Ovary (tissue), 9 donors: Measurements from ENCODE around the gene TRIO. TPM values are rescaled to one million over a fixed set of nuclear protein-coding genes. Genes with fewer than 3 reads are reported as not detected.

Source experiments
- DNase-seq, 5 donors: peaks; one replicate each; pipeline ENCODE4 v3.0.0-alpha.2; 2019 to 2020
- H3K27ac ChIP-seq, 2 donors: fragments of 200-600 bp; one replicate each; pipeline versions ENCODE4 v1.5.1 to v1.8.0; 2019 to 2022
- H3K27me3 ChIP-seq: fragments of 200-600 bp; one replicate; pipeline ENCODE4 v1.8.0; 2022
- H3K36me3 ChIP-seq: fragments of 200-600 bp; sonication (generic); one replicate; pipeline ENCODE4 v1.5.1; 2019
- H3K4me1 ChIP-seq: one replicate; pipeline ENCODE4 v1.8.1; 2013; ENCODE audit warnings: mild to moderate bottlenecking, moderate library complexity; ENCODE audit not compliant: insufficient read depth
- H3K4me3 ChIP-seq: fragments of 200-600 bp; sonication (generic); one replicate; pipeline ENCODE4 v1.5.1; 2017
- H3K9me3 ChIP-seq, 2 donors: fragments of 200-600 bp in 1 of 2; sonication (generic) in 1 of 2; one replicate each; pipeline versions ENCODE4 v1.5.1 to v1.8.1; 2013 to 2019; ENCODE audit warnings: mild to moderate bottlenecking in 1 of 2, moderate library complexity in 1 of 2
- CTCF ChIP-seq, 3 donors: fragments of 450-650 bp in 2 of 3; fragments of 200-600 bp in 1 of 3; IDR thresholded peaks; one replicate each; pipeline versions ENCODE4 v1.5.1 to v1.8.0; 2016 to 2022; ENCODE audit warnings: antibody characterized with exemption in 3 of 3, mild to moderate bottlenecking in 1 of 3
- EP300 ChIP-seq: sonication (generic); formaldehyde crosslinking; IDR thresholded peaks from one replicate; pipeline ENCODE4 v1.6.1; 2017; ENCODE audit warnings: antibody characterized with exemption
- POLR2A ChIP-seq: fragments of 450-650 bp; IDR thresholded peaks from one replicate; pipeline ENCODE4 v1.6.1; 2017; ENCODE audit warnings: antibody characterized with exemption, mild to moderate bottlenecking, moderate library complexity
- WGBS, 3 donors: extraction: QIAGEN DNeasy Blood & Tissue Kit in 1 of 3; methylation state at CpG; one replicate each; pipeline versions ENCODE4 v1.1.5 to v1.1.7; 2013 to 2017; 5-methylcytosine and 5-hydroxymethylcytosine counted together
- intact Hi-C, 4 donors: fragments of 100-400 bp; cut with DNase I; formaldehyde crosslinking; loops; one replicate each; pipeline versions ENCODE4 v1.11.0 to v1.15.1; 2022 to 2023
- polyA plus RNA-seq, 2 donors: library from polyadenylated mRNA; stranded (reverse); fragments of 200-250 nt in 1 of 2; fragments of 350-450 nt in 1 of 2; fragmentation: Illumina TruSeq in 1 of 2; extraction: RNeasy Lipid Tissue Mini Kit (QIAGEN cat#74804) in 1 of 2; gene quantifications; one replicate each; pipeline ENCODE4 v1.2.3, GENCODE V29; 2013 to 2014
- total RNA-seq, 7 donors: library from RNA; depleted of rRNA in 2 of 7; stranded (reverse); fragments of >200 nt in 2 of 7; fragmentation: NEBNext Ultra II Directional in 3 of 7; extraction: Animal tissue kit (Norgen Biotek cat#: 25700) in 3 of 7; gene quantifications; one replicate each; pipeline versions ENCODE4 v1.1.0 to v1.2.4, GENCODE V29; 2016 to 2023
- donor health status: DM: no; HTN: no; CAD: no; lungs with moderate emphysema.
- donor health status: DM: no; HTN: no; CAD: no.
- donor health status: Bipolar disorder and iron deficiency.
- donor health status: DM: yes; HTN: yes; CAD: no.
- donor health status: DM: no; HTN: no; CAD: no.
- donor health status: DM: yes; HTN: yes; CAD: no.

Gene TRIO
- total and polyA plus RNA-seq, 9 donors, result 58.4 to 268 (median 125) TPM

- Histone ChIP-seq H3K9me3 (no peaks in the 10 kb centered on the region), H3K4me1 (peaks cover 3% of the 10 kb centered on the region), H3K36me3 (no peaks in the 10 kb centered on the region), H3K27me3 (no peaks in the 10 kb centered on the region), H3K27ac (no peak overlapping the region), H3K4me3 (no peak overlapping the region)
- no peak for DNase-seq
- 90 to 94% (median 92%) methylated on average over 7 of the region's 7 CpGs for WGBS, 3 donors
- intact Hi-C loops, result loop anchor here in 1 of 4 donors (10.0 kb wide), 1 partner anchor 53 kb away; no protein-coding TSS in a partner anchor
- no peak for TF ChIP-seq POLR2A
- no peak for TF ChIP-seq CTCF (IDR thresholded peaks at IDR 0.05)
- no peak for TF ChIP-seq EP300
Observed at GRCh38 chr5:14457476-14457875, 314.3 kb downstream of the TRIO start.

GRCh38 chr5:14458414-14458813, 315.3 kb downstream of the TRIO start:
- Histone ChIP-seq H3K27me3 (no peaks in the 10 kb centered on the region), H3K4me3 (no peak overlapping the region), H3K36me3 (no peaks in the 10 kb centered on the region), H3K9me3 (no peaks in the 10 kb centered on the region), H3K4me1 (peaks cover 3% of the 10 kb centered on the region), H3K27ac (no peak overlapping the region)
- TF ChIP-seq EP300 (no peak), CTCF (IDR thresholded peaks at IDR 0.05) (no peak), POLR2A (no peak)
- DNase-seq, result no peak
- 63 to 69% (median 64%) methylated on average over 3 of the region's 3 CpGs for WGBS, 3 donors
- intact Hi-C loops, result loop anchor here in 1 of 4 donors (10.0 kb wide), 1 partner anchor 54 kb away; no protein-coding TSS in a partner anchor

GRCh38 chr5:14460844-14461398, 317.8 kb downstream of the TRIO start:
- Histone ChIP-seq H3K36me3 (no peaks in the 10 kb centered on the region), H3K4me3 (no peak overlapping the region), H3K27ac (no peak overlapping the region), H3K27me3 (no peaks in the 10 kb centered on the region), H3K4me1 (peaks cover 1% of the 10 kb centered on the region), H3K9me3 (no peaks in the 10 kb centered on the region)
- intact Hi-C loops, result no loop called here
- 95 to 97% (median 96%) methylated on average over 46 of the region's 46 CpGs for WGBS, 3 donors
- TF ChIP-seq EP300 (no peak), POLR2A (no peak), CTCF (IDR thresholded peaks at IDR 0.05) (no peak)
- DNase-seq, result no peak

- DNase-seq, result no peak
- H3K4me1 ChIP-seq, result peaks cover 1% of the 10 kb centered on the region
- H3K27ac ChIP-seq, result no peak overlapping the region
- WGBS, 3 donors, result 87 to 91% (median 89%) methylated on average over 14 of the region's 14 CpGs
- H3K36me3 ChIP-seq, result no peaks in the 10 kb centered on the region
- intact Hi-C loops, result no loop called here
- no peak for TF ChIP-seq POLR2A
- TF ChIP-seq CTCF (IDR thresholded peaks at IDR 0.05), result no peak
- no peak for TF ChIP-seq EP300
- H3K9me3 ChIP-seq, result no peaks in the 10 kb centered on the region
- H3K4me3 ChIP-seq, result no peak overlapping the region
- H3K27me3 ChIP-seq, result no peaks in the 10 kb centered on the region
Observed at GRCh38 chr5:14462681-14463080, 319.5 kb downstream of the TRIO start.
